Measurements from ENCODE around the gene RABGGTA. TPM values are rescaled to one million over a fixed set of nuclear protein-coding genes. Genes with fewer than 3 reads are reported as not detected.

RABGGTA gene
- total and polyA plus RNA-seq, 10 of the 15 experiments (the other 5 are each of a cell fraction or from before 2014, with no cell fraction given): 19.1 to 75.6 (median 46.9) TPM

DNA sequence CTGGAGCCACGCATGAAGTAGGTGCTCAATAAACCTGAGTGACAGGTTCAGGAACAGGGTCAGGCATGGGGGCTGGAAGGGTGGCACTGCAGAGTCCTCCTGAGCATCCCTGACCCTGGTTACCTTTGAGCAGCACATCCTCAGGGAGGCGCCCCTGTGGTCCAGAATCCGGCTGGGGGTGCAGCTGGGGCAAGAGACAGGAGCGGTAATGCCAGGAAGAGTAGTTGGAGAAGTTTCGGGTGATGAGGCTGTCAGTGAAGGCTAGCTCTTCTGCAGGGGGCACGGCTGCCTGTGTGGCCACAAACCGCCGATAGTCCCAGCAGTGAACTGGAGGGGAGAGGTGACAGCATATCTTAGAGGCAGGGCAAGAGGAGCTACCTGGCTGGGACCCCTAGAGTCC lies 2.0 kb downstream of the RABGGTA start:
- ATAC-seq (no peak), DNase-seq (ENCODE audit: low read depth, low spot score) (no peak), FAIRE-seq (no peak)
- no TSS peak for BruUV-seq (replicated peaks)
- TF ChIP-seq RAD21 (IDR thresholded peaks at IDR 0.05; ENCODE audit: insufficient read depth, low read depth, low read length) (no peak), TBL1XR1 (IDR thresholded peaks at IDR 0.05; ENCODE audit: low read depth, low read length) (no peak), TCF12 (IDR thresholded peaks at IDR 0.05; ENCODE audit: low read depth, low read length) (no peak)
- TF ChIP-seq, protein P1, sequence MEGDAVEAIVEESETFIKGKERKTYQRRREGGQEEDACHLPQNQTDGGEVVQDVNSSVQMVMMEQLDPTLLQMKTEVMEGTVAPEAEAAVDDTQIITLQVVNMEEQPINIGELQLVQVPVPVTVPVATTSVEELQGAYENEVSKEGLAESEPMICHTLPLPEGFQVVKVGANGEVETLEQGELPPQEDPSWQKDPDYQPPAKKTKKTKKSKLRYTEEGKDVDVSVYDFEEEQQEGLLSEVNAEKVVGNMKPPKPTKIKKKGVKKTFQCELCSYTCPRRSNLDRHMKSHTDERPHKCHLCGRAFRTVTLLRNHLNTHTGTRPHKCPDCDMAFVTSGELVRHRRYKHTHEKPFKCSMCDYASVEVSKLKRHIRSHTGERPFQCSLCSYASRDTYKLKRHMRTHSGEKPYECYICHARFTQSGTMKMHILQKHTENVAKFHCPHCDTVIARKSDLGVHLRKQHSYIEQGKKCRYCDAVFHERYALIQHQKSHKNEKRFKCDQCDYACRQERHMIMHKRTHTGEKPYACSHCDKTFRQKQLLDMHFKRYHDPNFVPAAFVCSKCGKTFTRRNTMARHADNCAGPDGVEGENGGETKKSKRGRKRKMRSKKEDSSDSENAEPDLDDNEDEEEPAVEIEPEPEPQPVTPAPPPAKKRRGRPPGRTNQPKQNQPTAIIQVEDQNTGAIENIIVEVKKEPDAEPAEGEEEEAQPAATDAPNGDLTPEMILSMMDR (IDR thresholded peaks at IDR 0.05 in 2 of 3, conservative IDR thresholded peaks at IDR 0.05 in 1 of 3; ENCODE audit: control insufficient read depth in 2 of 3, extremely low read depth in 1 of 3, insufficient read depth in 1 of 3, low read depth in 3 of 3, low read length in 3 of 3): no peak
- TF ChIP-seq, protein P2, sequence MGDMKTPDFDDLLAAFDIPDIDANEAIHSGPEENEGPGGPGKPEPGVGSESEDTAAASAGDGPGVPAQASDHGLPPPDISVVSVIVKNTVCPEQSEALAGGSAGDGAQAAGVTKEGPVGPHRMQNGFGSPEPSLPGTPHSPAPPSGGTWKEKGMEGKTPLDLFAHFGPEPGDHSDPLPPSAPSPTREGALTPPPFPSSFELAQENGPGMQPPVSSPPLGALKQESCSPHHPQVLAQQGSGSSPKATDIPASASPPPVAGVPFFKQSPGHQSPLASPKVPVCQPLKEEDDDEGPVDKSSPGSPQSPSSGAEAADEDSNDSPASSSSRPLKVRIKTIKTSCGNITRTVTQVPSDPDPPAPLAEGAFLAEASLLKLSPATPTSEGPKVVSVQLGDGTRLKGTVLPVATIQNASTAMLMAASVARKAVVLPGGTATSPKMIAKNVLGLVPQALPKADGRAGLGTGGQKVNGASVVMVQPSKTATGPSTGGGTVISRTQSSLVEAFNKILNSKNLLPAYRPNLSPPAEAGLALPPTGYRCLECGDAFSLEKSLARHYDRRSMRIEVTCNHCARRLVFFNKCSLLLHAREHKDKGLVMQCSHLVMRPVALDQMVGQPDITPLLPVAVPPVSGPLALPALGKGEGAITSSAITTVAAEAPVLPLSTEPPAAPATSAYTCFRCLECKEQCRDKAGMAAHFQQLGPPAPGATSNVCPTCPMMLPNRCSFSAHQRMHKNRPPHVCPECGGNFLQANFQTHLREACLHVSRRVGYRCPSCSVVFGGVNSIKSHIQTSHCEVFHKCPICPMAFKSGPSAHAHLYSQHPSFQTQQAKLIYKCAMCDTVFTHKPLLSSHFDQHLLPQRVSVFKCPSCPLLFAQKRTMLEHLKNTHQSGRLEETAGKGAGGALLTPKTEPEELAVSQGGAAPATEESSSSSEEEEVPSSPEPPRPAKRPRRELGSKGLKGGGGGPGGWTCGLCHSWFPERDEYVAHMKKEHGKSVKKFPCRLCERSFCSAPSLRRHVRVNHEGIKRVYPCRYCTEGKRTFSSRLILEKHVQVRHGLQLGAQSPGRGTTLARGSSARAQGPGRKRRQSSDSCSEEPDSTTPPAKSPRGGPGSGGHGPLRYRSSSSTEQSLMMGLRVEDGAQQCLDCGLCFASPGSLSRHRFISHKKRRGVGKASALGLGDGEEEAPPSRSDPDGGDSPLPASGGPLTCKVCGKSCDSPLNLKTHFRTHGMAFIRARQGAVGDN (IDR thresholded peaks at IDR 0.05): no peak
- WGBS (ENCODE audit: insufficient coverage, insufficient replicate concordance, low lambda C conversion rate, missing lambda C conversion rate): 98% methylated on average over 8 of the region's 8 CpGs
- H3K4me1 ChIP-seq (ENCODE audit: control insufficient read depth, insufficient read depth, low read length): peaks cover 18% of the 10 kb centered on the region
- RAD21 ChIA-PET (ENCODE audit: unreplicated experiment): interaction anchor here (2.9 to 5.6 kb wide), 3 partner anchors 22 to 28 kb away, joined by 20 to 59 read pairs (median 58); partner anchors contain the start of gene TINF2
- no peak overlapping the region for H2AFZ ChIP-seq (ENCODE audit: control insufficient read depth, low read depth, low read length)
- intact Hi-C loops (cut with micrococcal nuclease; ENCODE audit: unreplicated experiment): no loop called here
- H3K27me3 ChIP-seq (replicated peaks in 1 of 2; ENCODE audit: control insufficient read depth in 2 of 2, insufficient read depth in 2 of 2, low read length in 1 of 2): no peaks in the 10 kb centered on the region
- H3K27ac ChIP-seq (ENCODE audit: control insufficient read depth, insufficient read depth): no peak overlapping the region
- no peaks in the 10 kb centered on the region for H3K9me3 ChIP-seq (replicated peaks; ENCODE audit: control insufficient read depth, insufficient read depth, low read length)
- H3K4me2 ChIP-seq (ENCODE audit: control insufficient read depth, insufficient read depth): no peak overlapping the region
- SMC1A ChIA-PET (ENCODE audit: uncharacterized antibody, unreplicated experiment): interaction anchor here (0.8 to 8.9 kb wide), 3 partner anchors 25 to 55 kb away, joined by 3 to 141 read pairs (median 32); partner anchors contain the start of genes DHRS1, NOP9 and TINF2
- H3K79me2 ChIP-seq (ENCODE audit: control insufficient read depth, insufficient read depth, low read length): peaks cover 12% of the 10 kb centered on the region
- POLR2A ChIA-PET: interaction anchor here (0.8 to 10.9 kb wide), 4 partner anchors 12 to 32 kb away, joined by 3 to 171 read pairs (median 11); partner anchors contain the start of gene TINF2
- H3K9ac ChIP-seq (ENCODE audit: control insufficient read depth, insufficient read depth, low read length): no peak overlapping the region
- no peaks in the 10 kb centered on the region for H4K20me1 ChIP-seq (ENCODE audit: control insufficient read depth, insufficient read depth)
- no peak overlapping the region for H3K4me3 ChIP-seq
- H3K36me3 ChIP-seq (ENCODE audit: control insufficient read depth in 2 of 2, insufficient read depth in 2 of 2, low read length in 1 of 2): peaks cover 3 to 18% of the 10 kb centered on the region in 2 experiments; a peak in 3 of 4 replicates
- in situ Hi-C loops (cut with MboI): no loop called here
- CTCF ChIA-PET: interaction anchor here (1.1 to 17.1 kb wide), 7 partner anchors 11 to 161 kb away, joined by 5 to 269 read pairs (median 18); partner anchors contain the start of genes CBLN3, CIDEB, DHRS1 and KHNYN

Measured in GM12878 (cell line).